ENCODE results near the gene NOS3.

The NOS3 gene

DNA sequence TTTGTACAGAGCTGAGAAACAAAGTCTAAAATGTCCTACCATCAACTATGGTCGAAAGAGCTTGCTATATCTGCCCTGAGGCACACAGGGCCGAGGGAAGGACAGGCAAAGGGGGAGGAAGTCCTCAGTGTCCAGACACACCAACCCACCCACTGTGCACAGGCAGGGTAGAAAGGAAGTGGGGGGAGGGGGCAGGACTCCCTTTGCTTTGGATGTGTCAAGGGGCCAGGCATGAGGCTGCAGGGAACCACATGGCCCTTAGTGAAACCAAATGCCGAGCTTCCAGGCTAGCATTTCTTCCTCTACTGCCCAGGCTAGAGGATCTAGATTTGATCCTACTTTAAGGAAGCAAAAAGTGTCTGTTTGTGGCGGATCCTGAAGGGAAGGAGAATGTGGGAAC is 41.3 kb upstream of the NOS3 start:
- DNase-seq (ENCODE audit: low spot score), result no peak
- TF ChIP-seq, protein P1, sequence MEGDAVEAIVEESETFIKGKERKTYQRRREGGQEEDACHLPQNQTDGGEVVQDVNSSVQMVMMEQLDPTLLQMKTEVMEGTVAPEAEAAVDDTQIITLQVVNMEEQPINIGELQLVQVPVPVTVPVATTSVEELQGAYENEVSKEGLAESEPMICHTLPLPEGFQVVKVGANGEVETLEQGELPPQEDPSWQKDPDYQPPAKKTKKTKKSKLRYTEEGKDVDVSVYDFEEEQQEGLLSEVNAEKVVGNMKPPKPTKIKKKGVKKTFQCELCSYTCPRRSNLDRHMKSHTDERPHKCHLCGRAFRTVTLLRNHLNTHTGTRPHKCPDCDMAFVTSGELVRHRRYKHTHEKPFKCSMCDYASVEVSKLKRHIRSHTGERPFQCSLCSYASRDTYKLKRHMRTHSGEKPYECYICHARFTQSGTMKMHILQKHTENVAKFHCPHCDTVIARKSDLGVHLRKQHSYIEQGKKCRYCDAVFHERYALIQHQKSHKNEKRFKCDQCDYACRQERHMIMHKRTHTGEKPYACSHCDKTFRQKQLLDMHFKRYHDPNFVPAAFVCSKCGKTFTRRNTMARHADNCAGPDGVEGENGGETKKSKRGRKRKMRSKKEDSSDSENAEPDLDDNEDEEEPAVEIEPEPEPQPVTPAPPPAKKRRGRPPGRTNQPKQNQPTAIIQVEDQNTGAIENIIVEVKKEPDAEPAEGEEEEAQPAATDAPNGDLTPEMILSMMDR (IDR thresholded peaks at IDR 0.05; ENCODE audit: extremely low read depth, missing control alignments), result no peak

- DNase-seq (ENCODE audit: low spot score), result no peak
- TF ChIP-seq, protein P1 (IDR thresholded peaks at IDR 0.05; ENCODE audit: extremely low read depth, missing control alignments), result no peak
These were observed 40.8 kb upstream of the NOS3 start for GRCh38 chr7:150949971-150950491.

DNA sequence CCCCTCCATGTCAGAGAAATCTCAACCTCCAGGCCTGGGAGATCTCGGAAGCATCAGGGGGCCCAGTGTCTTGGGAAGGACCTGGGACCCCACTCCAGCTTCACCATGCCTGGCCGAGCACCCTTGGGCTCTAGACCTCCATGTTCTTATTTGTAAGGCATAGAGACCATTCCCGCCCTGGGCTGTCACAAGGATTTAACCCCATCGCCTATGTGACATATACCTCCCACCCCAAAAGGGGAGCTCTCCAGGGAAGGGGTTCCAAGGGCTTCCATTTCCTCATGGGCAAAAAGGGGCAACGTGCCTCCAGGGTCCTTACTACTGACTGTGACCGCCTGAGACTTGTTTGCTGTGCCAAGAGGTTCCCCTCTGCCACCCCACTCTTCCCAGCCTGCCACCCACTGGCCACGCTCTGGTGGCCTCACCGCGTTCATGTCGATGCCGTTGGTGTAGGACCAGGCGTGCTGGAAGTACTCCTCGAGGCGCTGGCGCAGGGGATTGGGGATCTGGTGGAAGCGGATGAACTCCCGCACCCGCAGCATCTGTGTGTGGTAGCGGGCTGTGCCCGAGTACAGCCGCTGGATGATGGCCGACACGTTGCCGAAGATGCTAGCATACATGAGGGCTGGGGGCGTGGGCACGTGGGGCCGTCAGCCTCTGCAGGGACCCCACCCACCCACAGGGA is 40.2 kb upstream of the NOS3 start:
- no peak for DNase-seq (ENCODE audit: low spot score)
- TF ChIP-seq, protein P1 (IDR thresholded peaks at IDR 0.05; ENCODE audit: extremely low read depth, missing control alignments), result no peak

- TF ChIP-seq, protein P1 (IDR thresholded peaks at IDR 0.05; ENCODE audit: extremely low read depth, missing control alignments), result no peak
- no peak for DNase-seq (ENCODE audit: low spot score)
These were observed 39.7 kb upstream of the NOS3 start for GRCh38 chr7:150951181-150951520.

GRCh38 chr7:150951521-150951920 is 39.3 kb upstream of the NOS3 start:
- TF ChIP-seq, protein P1 (IDR thresholded peaks at IDR 0.05; ENCODE audit: extremely low read depth, missing control alignments), result no peak
- no peak for DNase-seq (ENCODE audit: low spot score)

- TF ChIP-seq, protein P1 (IDR thresholded peaks at IDR 0.05; ENCODE audit: extremely low read depth, missing control alignments), result no peak
- DNase-seq (ENCODE audit: low spot score), result no peak
These were observed 38.3 kb upstream of the NOS3 start for GRCh38 chr7:150952331-150953050.

Data from GM20000 (cell line).